OCI-LY7 (cell line): ENCODE results near the gene USP37. TPM values are rescaled to one million over a fixed set of nuclear protein-coding genes. Genes with fewer than 3 reads are reported as not detected.

Experiments
- BruUV-seq: library from RNA; stranded (reverse); fragments of 400-500 nt; replicated peaks from 2 replicates; lab custom pipeline; 2021; lab: Mats Ljungman, UMichigan
- CTCF ChIA-PET: fragments of 300-600 bp; sonication (Branson Sonifier 250); formaldehyde crosslinking; loops from one replicate; lab custom pipeline; 2022; ENCODE audit warnings: antibody characterized with exemption; ENCODE audit not compliant: unreplicated experiment; lab: Charles Lee
- POLR2A ChIA-PET: fragments of 300-600 bp; sonication (Branson Sonifier 250); formaldehyde crosslinking; loops from one replicate; lab custom pipeline; 2022; ENCODE audit warnings: antibody characterized with exemption; lab: Charles Lee
- DNase-seq: peaks from one replicate; pipeline ENCODE4 v3.0.0-alpha.2; 2015; ENCODE audit warnings: low spot score
- H2AFZ ChIP-seq: fragments of 200-600 bp; sonication (generic), shearing (Covaris generic); 2 replicates; pipeline ENCODE4 v1.6.1; 2014; ENCODE audit warnings: mild to moderate bottlenecking, antibody characterized with exemption, low read length, moderate library complexity
- H3K27ac ChIP-seq: fragments of 200-600 bp; sonication (generic); 2 replicates; pipeline ENCODE4 v1.5.1; 2014; ENCODE audit warnings: mixed run types, low read depth, mild to moderate bottlenecking, moderate library complexity, low read length, inconsistent platforms; ENCODE audit not compliant: poor library complexity, severe bottlenecking
- H3K36me3 ChIP-seq: fragments of 200-600 bp; sonication (generic); 2 replicates; pipeline ENCODE4 v1.6.1; 2014; ENCODE audit warnings: mild to moderate bottlenecking, antibody characterized with exemption, low read length, moderate library complexity, mixed read lengths; ENCODE audit not compliant: insufficient read depth
- H3K4me1 ChIP-seq: fragments of 200-600 bp; sonication (generic); 2 replicates; pipeline ENCODE4 v1.5.1; 2014; ENCODE audit warnings: mild to moderate bottlenecking, low read length; ENCODE audit not compliant: insufficient read depth, poor library complexity, severe bottlenecking
- H3K4me2 ChIP-seq: fragments of 200-600 bp; sonication (generic); 2 replicates; pipeline ENCODE4 v1.6.1; 2014; ENCODE audit warnings: mild to moderate bottlenecking, low read length
- H3K4me3 ChIP-seq: fragments of 200-600 bp; sonication (generic); 2 replicates; pipeline ENCODE4 v1.5.1; 2014; ENCODE audit warnings: mild to moderate bottlenecking, low read depth, low read length; ENCODE audit not compliant: poor library complexity, severe bottlenecking
- H3K79me2 ChIP-seq: fragments of 200-600 bp; sonication (generic); 2 replicates; pipeline ENCODE4 v1.6.1; 2016; ENCODE audit warnings: low read depth, mild to moderate bottlenecking, low read length, moderate library complexity, mixed read lengths; ENCODE audit not compliant: insufficient read depth
- H3K9me2 ChIP-seq: fragments of 200-600 bp; sonication (generic); 2 replicates; pipeline ENCODE4 v1.6.1; 2016; ENCODE audit warnings: mild to moderate bottlenecking, low read length, mixed read lengths; ENCODE audit not compliant: insufficient read depth
- H3K9me3 ChIP-seq: fragments of 200-600 bp; sonication (generic); 2 replicates; pipeline ENCODE4 v1.6.1; 2014; ENCODE audit warnings: mild to moderate bottlenecking, mixed run types, low read length, mixed read lengths
- H4K20me1 ChIP-seq: fragments of 200-600 bp; sonication (generic); 2 replicates; pipeline ENCODE4 v1.6.1; 2014; ENCODE audit warnings: mild to moderate bottlenecking, antibody characterized with exemption, low read length, moderate library complexity, mixed read lengths; ENCODE audit not compliant: insufficient read depth
- EZH2phosphoT487 ChIP-seq: fragments of 200-600 bp; sonication (generic); IDR thresholded peaks from 2 replicates; pipeline ENCODE4 v1.6.1; 2018; ENCODE audit warnings: low read depth, borderline replicate concordance, mild to moderate bottlenecking, mixed run types, antibody characterized with exemption, low read length, moderate library complexity, mixed read lengths
- intact Hi-C: fragments of 100-400 bp; cut with micrococcal nuclease; formaldehyde crosslinking; loops from one replicate; pipeline ENCODE4 v1.10.0; 2022; ENCODE audit not compliant: unreplicated experiment
- total RNA-seq, 2 experiments: library from RNA; depleted of rRNA in 1 of 2; stranded (reverse); fragments of >200 nt in 1 of 2; shearing (Covaris generic) in 1 of 2; gene quantifications; 2 replicates each; pipeline ENCODE4 v1.2.3, GENCODE V29; 2014 to 2022
- TF ChIP-seq, protein P1 (sequence below): fragments of 200-600 bp; sonication (generic); conservative IDR thresholded peaks from 2 replicates; pipeline ENCODE4 v1.5.1; 2014; ENCODE audit warnings: mild to moderate bottlenecking, antibody characterized with exemption, low read length, moderate library complexity, mixed read lengths

The USP37 gene
- total RNA-seq, 2 experiments from 2014 or later = 23.3 to 32.4 TPM

GRCh38 chr2:218406209-218406948 lies 161.8 kb downstream of the USP37 start:
- peaks cover 53% of the 10 kb centered on the region for H3K4me1 ChIP-seq
- POLR2A ChIA-PET = interaction anchor here (0.7 to 1.0 kb wide), 3 partner anchors 117 to 152 kb away, joined by 3 to 6 read pairs (median 4); no protein-coding TSS in a partner anchor

DNA sequence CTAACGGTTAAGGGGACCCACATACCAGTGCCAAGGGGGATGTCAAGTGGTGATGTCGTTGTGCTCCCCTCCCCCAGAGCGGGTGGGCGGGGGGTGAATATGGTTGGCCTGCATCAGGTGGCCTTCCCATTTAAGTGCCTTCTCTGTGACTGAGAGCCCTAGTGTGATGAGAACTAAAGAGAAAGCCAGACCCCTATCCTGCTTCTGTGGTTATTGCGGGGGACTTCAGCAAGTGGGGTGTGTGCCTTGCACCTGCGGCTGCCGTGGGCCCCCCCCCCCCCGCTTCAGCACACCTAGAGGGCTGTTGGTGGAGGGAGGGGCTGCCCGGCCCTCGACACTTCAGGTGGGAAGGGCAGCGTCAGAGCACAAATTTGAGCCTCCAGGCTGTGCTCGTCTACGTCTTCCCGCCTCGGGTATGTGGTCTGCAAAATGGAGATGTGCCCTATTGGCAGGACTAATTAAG lies 162.4 kb downstream of the USP37 start:
- ChIA-PET POLR2A (interaction anchor here (0.7 kb wide), 1 partner anchor 116 kb away, joined by 6 read pairs; no protein-coding TSS in a partner anchor), CTCF (no interaction called here)
- Histone ChIP-seq H3K9me3 (no peaks in the 10 kb centered on the region), H3K4me1 (peaks cover 58% of the 10 kb centered on the region), H3K27ac (peak overlapping the region; percentile 81), H4K20me1 (no peaks in the 10 kb centered on the region), H3K79me2 (peaks cover 10% of the 10 kb centered on the region), H3K36me3 (peaks cover 42% of the 10 kb centered on the region), H2AFZ (no peak overlapping the region), H3K4me3 (peak overlapping the region; percentile 60), H3K9me2 (no peaks in the 10 kb centered on the region), H3K4me2 (peak overlapping the region; percentile 90)
- intact Hi-C loops = loop anchor here (1.0 to 2.0 kb wide), 2 partner anchors 61 to 243 kb away; no protein-coding TSS in a partner anchor
- peak; percentile 41 for DNase-seq
- no peak for TF ChIP-seq EZH2phosphoT487
- TF ChIP-seq, protein P1, sequence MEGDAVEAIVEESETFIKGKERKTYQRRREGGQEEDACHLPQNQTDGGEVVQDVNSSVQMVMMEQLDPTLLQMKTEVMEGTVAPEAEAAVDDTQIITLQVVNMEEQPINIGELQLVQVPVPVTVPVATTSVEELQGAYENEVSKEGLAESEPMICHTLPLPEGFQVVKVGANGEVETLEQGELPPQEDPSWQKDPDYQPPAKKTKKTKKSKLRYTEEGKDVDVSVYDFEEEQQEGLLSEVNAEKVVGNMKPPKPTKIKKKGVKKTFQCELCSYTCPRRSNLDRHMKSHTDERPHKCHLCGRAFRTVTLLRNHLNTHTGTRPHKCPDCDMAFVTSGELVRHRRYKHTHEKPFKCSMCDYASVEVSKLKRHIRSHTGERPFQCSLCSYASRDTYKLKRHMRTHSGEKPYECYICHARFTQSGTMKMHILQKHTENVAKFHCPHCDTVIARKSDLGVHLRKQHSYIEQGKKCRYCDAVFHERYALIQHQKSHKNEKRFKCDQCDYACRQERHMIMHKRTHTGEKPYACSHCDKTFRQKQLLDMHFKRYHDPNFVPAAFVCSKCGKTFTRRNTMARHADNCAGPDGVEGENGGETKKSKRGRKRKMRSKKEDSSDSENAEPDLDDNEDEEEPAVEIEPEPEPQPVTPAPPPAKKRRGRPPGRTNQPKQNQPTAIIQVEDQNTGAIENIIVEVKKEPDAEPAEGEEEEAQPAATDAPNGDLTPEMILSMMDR = no peak
- BruUV-seq = no TSS peak

More at GRCh38 chr2:218406209-218406948, 161.8 kb downstream of the USP37 start:
- H3K79me2 ChIP-seq = peaks cover 5% of the 10 kb centered on the region
- intact Hi-C loops = loop anchor here (1.0 to 2.0 kb wide), 2 partner anchors 60 to 242 kb away; no protein-coding TSS in a partner anchor
- no peaks in the 10 kb centered on the region for H4K20me1 ChIP-seq
- no TSS peak for BruUV-seq
- peak overlapping the region; percentile 60 for H3K4me3 ChIP-seq
- H3K36me3 ChIP-seq = peaks cover 40% of the 10 kb centered on the region
- H3K9me2 ChIP-seq = no peaks in the 10 kb centered on the region
- CTCF ChIA-PET = interaction anchor here (0.6 kb wide), 1 partner anchor 1208 kb away, joined by 3 read pairs; no protein-coding TSS in a partner anchor
- H3K27ac ChIP-seq = peak overlapping the region; percentile 81
- H2AFZ ChIP-seq = peak overlapping the region; percentile 75; the same call in 1 of the 2 replicates
- peak overlapping the region; percentile 90 for H3K4me2 ChIP-seq
- DNase-seq = peak; percentile 95
- no peak for TF ChIP-seq EZH2phosphoT487
- TF ChIP-seq, protein P1 = peak; percentile 84
- no peaks in the 10 kb centered on the region for H3K9me3 ChIP-seq
